ENCODE data around the gene ASB16.

ASB16 gene

GRCh38 chr17:44217738-44218343, 47.3 kb downstream of the ASB16 start:
- H3K4me3 ChIP-seq (ENCODE audit: low read depth, low read length): peak overlapping the region; percentile 68
- TF ChIP-seq CTCF (IDR thresholded peaks at IDR 0.05; ENCODE audit: low read depth, low read length, missing control alignments): no peak
- no peak for DNase-seq (ENCODE audit: low read depth)

- peak overlapping the region; percentile 87 for H3K4me3 ChIP-seq (ENCODE audit: low read depth, low read length)
- peak; percentile 54 for DNase-seq (ENCODE audit: low read depth)
- peak; percentile 63 for TF ChIP-seq CTCF (IDR thresholded peaks at IDR 0.05; ENCODE audit: low read depth, low read length, missing control alignments)
Measured at GRCh38 chr17:44218344-44219107, 48.0 kb downstream of the ASB16 start.

- no peak for DNase-seq (ENCODE audit: low read depth)
- peak; percentile 58 for TF ChIP-seq CTCF (IDR thresholded peaks at IDR 0.05; ENCODE audit: low read depth, low read length, missing control alignments)
- peak overlapping the region; percentile 87 for H3K4me3 ChIP-seq (ENCODE audit: low read depth, low read length)
Measured at GRCh38 chr17:44219108-44219615, 48.7 kb downstream of the ASB16 start.

GRCh38 chr17:44219616-44220212, 49.2 kb downstream of the ASB16 start, which contains the start of gene UBTF:
UBTF (minus strand) TSS chr17:44219675; CDS start chr17:44218229, 1,446 bp downstream.
- H3K4me3 ChIP-seq (ENCODE audit: low read depth, low read length): peak within 1 kb of the TSS; percentile 87
- TF ChIP-seq CTCF (IDR thresholded peaks at IDR 0.05; ENCODE audit: low read depth, low read length, missing control alignments): no peak
- no peak for DNase-seq (ENCODE audit: low read depth)

- peak overlapping the region; percentile 87 for H3K4me3 ChIP-seq (ENCODE audit: low read depth, low read length)
- no peak for TF ChIP-seq CTCF (IDR thresholded peaks at IDR 0.05; ENCODE audit: low read depth, low read length, missing control alignments)
- no peak for DNase-seq (ENCODE audit: low read depth)
Measured at GRCh38 chr17:44220213-44221083, 49.9 kb downstream of the ASB16 start.

- TF ChIP-seq CTCF (IDR thresholded peaks at IDR 0.05; ENCODE audit: low read depth, low read length, missing control alignments): no peak
- H3K4me3 ChIP-seq (ENCODE audit: low read depth, low read length): peak overlapping the region; percentile 87
- DNase-seq (ENCODE audit: low read depth): no peak
Measured at GRCh38 chr17:44221084-44221861, 50.8 kb downstream of the ASB16 start.

Measured in GM12864 (cell line).